ENCODE results near the gene WDHD1.

DNA sequence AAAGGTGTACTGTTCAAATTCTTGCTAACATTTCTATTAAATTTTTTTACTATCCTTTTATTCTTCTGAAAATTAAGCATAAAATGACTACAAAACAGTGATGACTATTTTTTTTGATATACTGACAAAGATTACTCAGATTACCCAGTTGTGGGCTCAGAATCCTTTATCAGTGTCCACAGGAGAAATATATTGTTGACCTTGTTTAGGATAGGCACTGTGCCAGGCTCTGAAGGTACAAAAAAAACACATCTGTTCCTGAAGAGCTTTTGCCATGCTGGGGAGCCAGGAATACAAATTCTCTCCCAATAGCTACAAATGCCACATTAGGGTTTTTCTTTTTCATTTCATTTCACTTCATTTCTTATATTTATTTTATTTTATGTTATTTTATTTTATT, 97.3 kb downstream of the WDHD1 start:
- TF ChIP-seq, protein P1, sequence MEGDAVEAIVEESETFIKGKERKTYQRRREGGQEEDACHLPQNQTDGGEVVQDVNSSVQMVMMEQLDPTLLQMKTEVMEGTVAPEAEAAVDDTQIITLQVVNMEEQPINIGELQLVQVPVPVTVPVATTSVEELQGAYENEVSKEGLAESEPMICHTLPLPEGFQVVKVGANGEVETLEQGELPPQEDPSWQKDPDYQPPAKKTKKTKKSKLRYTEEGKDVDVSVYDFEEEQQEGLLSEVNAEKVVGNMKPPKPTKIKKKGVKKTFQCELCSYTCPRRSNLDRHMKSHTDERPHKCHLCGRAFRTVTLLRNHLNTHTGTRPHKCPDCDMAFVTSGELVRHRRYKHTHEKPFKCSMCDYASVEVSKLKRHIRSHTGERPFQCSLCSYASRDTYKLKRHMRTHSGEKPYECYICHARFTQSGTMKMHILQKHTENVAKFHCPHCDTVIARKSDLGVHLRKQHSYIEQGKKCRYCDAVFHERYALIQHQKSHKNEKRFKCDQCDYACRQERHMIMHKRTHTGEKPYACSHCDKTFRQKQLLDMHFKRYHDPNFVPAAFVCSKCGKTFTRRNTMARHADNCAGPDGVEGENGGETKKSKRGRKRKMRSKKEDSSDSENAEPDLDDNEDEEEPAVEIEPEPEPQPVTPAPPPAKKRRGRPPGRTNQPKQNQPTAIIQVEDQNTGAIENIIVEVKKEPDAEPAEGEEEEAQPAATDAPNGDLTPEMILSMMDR (IDR thresholded peaks at IDR 0.05): no peak
- TF ChIP-seq POLR2A (IDR thresholded peaks at IDR 0.05): no peak

Measured in thyroid gland (tissue), 4 donors.